ENCODE results near the gene CTBP2. TPM values are rescaled to one million over a fixed set of nuclear protein-coding genes. Genes with fewer than 3 reads are reported as not detected.

Gene CTBP2
- total and polyA plus RNA-seq, 2 of the 13 experiments (the other 11 are each of a cell fraction or from before 2014, with no cell fraction given) = 0.08 TPM; not detected in 1

GRCh38 chr10:125194814-125195213 is 34.5 kb upstream of the CTBP2 start:
- Histone ChIP-seq H3K79me2 (ENCODE audit: insufficient read depth, low read length) (no peaks in the 10 kb centered on the region), H3K4me1 (ENCODE audit: insufficient read depth, low read length) (no peaks in the 10 kb centered on the region), H3K4me2 (ENCODE audit: low read depth, low read length) (no peak overlapping the region), H3K9ac (ENCODE audit: insufficient read depth, low read depth, low read length) (no peak overlapping the region), H2AFZ (ENCODE audit: low read length) (no peak overlapping the region), H3K4me3 (replicated peaks in 1 of 3; ENCODE audit: insufficient read depth in 1 of 3, low read depth in 2 of 3, low read length in 3 of 3) (no peak overlapping the region), H3K27ac (ENCODE audit: extremely low read length, insufficient read depth, low read length) (no peak overlapping the region), H4K20me1 (ENCODE audit: insufficient read depth, low read length) (no peaks in the 10 kb centered on the region), H3K36me3 (replicated peaks in 1 of 2; ENCODE audit: control insufficient read depth in 1 of 2, insufficient read depth in 2 of 2, low read length in 2 of 2) (no peaks in the 10 kb centered on the region), H3K27me3 (ENCODE audit: control insufficient read depth in 1 of 2, insufficient read depth in 2 of 2, low read length in 2 of 2) (peaks cover 0 to 27% of the 10 kb centered on the region in 2 experiments; a peak in 2 of 5 replicates), H3K9me3 (ENCODE audit: low read length) (no peaks in the 10 kb centered on the region)
- ATAC-seq (no peak), FAIRE-seq (no peak), DNase-seq (ENCODE audit: low spot score) (no peak)
- BruUV-seq (replicated peaks) = no TSS peak
- WGBS (ENCODE audit: low lambda C conversion rate) = 28% methylated on average over 10 of the region's 10 CpGs
- ChIA-PET POLR2A (no interaction called here), CTCF (ENCODE audit: low intra/inter-chr PET ratio, low total read pairs) (no interaction called here)
- in situ Hi-C loops (cut with HindIII; ENCODE audit: extremely low pct_ligation_motif_present, low pct_unique_long_range_greater_than_20kb) = no loop called here
- intact Hi-C loops (cut with micrococcal nuclease; ENCODE audit: unreplicated experiment) = no loop called here
- TF ChIP-seq ZNF367 (CRISPR knock-in tag; IDR thresholded peaks at IDR 0.05; ENCODE audit: borderline replicate concordance) (no peak), PAXIP1 (CRISPR knock-in tag; conservative IDR thresholded peaks at IDR 0.05) (no peak), ZNF788 (CRISPR knock-in tag; IDR thresholded peaks at IDR 0.05; ENCODE audit: borderline replicate concordance) (no peak), ZNF44 (CRISPR knock-in tag; IDR thresholded peaks at IDR 0.05) (no peak), PCBP2 (optimal IDR thresholded peaks at IDR 0.05; ENCODE audit: low read depth, low read length, poor library complexity, severe bottlenecking) (no peak), FOXJ3 (CRISPR knock-in tag; IDR thresholded peaks at IDR 0.05; ENCODE audit: borderline replicate concordance) (no peak), KAT8 (CRISPR knock-in tag; IDR thresholded peaks at IDR 0.05) (no peak), MAF1 (CRISPR knock-in tag; IDR thresholded peaks at IDR 0.05; ENCODE audit: borderline replicate concordance) (no peak), MEF2D (CRISPR knock-in tag; IDR thresholded peaks at IDR 0.05) (no peak), SP5 (CRISPR knock-in tag; IDR thresholded peaks at IDR 0.05; ENCODE audit: borderline replicate concordance, low read depth) (no peak), U2AF1 (optimal IDR thresholded peaks at IDR 0.05; ENCODE audit: low read depth, low read length) (no peak), CSRNP1 (CRISPR knock-in tag; IDR thresholded peaks at IDR 0.05) (no peak)
- TF ChIP-seq, protein P1, sequence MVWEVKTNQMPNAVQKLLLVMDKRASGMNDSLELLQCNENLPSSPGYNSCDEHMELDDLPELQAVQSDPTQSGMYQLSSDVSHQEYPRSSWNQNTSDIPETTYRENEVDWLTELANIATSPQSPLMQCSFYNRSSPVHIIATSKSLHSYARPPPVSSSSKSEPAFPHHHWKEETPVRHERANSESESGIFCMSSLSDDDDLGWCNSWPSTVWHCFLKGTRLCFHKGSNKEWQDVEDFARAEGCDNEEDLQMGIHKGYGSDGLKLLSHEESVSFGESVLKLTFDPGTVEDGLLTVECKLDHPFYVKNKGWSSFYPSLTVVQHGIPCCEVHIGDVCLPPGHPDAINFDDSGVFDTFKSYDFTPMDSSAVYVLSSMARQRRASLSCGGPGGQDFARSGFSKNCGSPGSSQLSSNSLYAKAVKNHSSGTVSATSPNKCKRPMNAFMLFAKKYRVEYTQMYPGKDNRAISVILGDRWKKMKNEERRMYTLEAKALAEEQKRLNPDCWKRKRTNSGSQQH (CRISPR knock-in tag; IDR thresholded peaks at IDR 0.05; ENCODE audit: low read depth) = no peak

Data from HepG2 (cell line).